ENCODE data around the gene NMU. TPM values are rescaled to one million over a fixed set of nuclear protein-coding genes. Genes with fewer than 3 reads are reported as not detected.

The NMU gene
- polyA plus RNA-seq, 1 of the 3 experiments (the other 2 are of a cell fraction): 0.66 TPM

GRCh38 chr4:55571806-55572205 is 64.3 kb downstream of the NMU start:
- H4K20me1 ChIP-seq (ENCODE audit: insufficient read depth): no peaks in the 10 kb centered on the region
- no peak for DNase-seq
- CTCF ChIA-PET: no interaction called here
- H3F3A ChIP-seq (replicated peaks; ENCODE audit: insufficient read depth): no peaks in the 10 kb centered on the region
- WGBS (ENCODE audit: low lambda C conversion rate): 55% methylated on average over 3 of the region's 3 CpGs
- H3K4me3 ChIP-seq (ENCODE audit: low read depth in 2 of 2, low read length in 1 of 2): no peak overlapping the region
- H2AFZ ChIP-seq (ENCODE audit: low read depth): no peak overlapping the region
- no peaks in the 10 kb centered on the region for H3K79me2 ChIP-seq (ENCODE audit: insufficient read depth)
- POLR2A ChIA-PET: no interaction called here
- no peaks in the 10 kb centered on the region for H3K27me3 ChIP-seq (ENCODE audit: insufficient read depth)
- H3K4me2 ChIP-seq: no peak overlapping the region
- TF ChIP-seq CTCF (IDR thresholded peaks at IDR 0.05) (no peak), USF1 (IDR thresholded peaks at IDR 0.05; ENCODE audit: borderline replicate concordance, low read depth) (no peak), PBX3 (IDR thresholded peaks at IDR 0.05) (no peak), NFIC (IDR thresholded peaks at IDR 0.05; ENCODE audit: borderline replicate concordance) (no peak), NRF1 (IDR thresholded peaks at IDR 0.05; ENCODE audit: low read depth, low read length) (no peak), FOXM1 (IDR thresholded peaks at IDR 0.05; ENCODE audit: low read depth) (no peak), FOSL2 (IDR thresholded peaks at IDR 0.05; ENCODE audit: borderline replicate concordance, low read depth) (no peak), JUND (IDR thresholded peaks at IDR 0.05) (no peak), MAX (IDR thresholded peaks at IDR 0.05; ENCODE audit: low read depth) (no peak)
- H3K9me2 ChIP-seq: no peaks in the 10 kb centered on the region
- no peaks in the 10 kb centered on the region for H3K36me3 ChIP-seq (replicated peaks in 1 of 2; ENCODE audit: control insufficient read depth in 1 of 2, insufficient read depth in 2 of 2, low read length in 1 of 2)
- H3K9me3 ChIP-seq: 0 out of 2 replicates have a peak, but pooled peaks cover 7% of the 10 kb centered on the region
- no peaks in the 10 kb centered on the region for H3K4me1 ChIP-seq (ENCODE audit: control insufficient read depth in 1 of 2, insufficient read depth in 2 of 2, low read depth in 1 of 2, low read length in 1 of 2)
- no peak overlapping the region for H3K27ac ChIP-seq (ENCODE audit: low read depth in 2 of 2, low read length in 1 of 2)
- H3K9ac ChIP-seq: no peak overlapping the region

- H3K27me3 ChIP-seq (ENCODE audit: insufficient read depth): no peaks in the 10 kb centered on the region
- H3K36me3 ChIP-seq (replicated peaks in 1 of 2; ENCODE audit: control insufficient read depth in 1 of 2, insufficient read depth in 2 of 2, low read length in 1 of 2): no peaks in the 10 kb centered on the region
- H3K9me2 ChIP-seq: no peaks in the 10 kb centered on the region
- no peaks in the 10 kb centered on the region for H3K4me1 ChIP-seq (ENCODE audit: control insufficient read depth in 1 of 2, insufficient read depth in 2 of 2, low read depth in 1 of 2, low read length in 1 of 2)
- no peaks in the 10 kb centered on the region for H4K20me1 ChIP-seq (ENCODE audit: insufficient read depth)
- H3K4me2 ChIP-seq: no peak overlapping the region
- H3K27ac ChIP-seq (ENCODE audit: low read depth in 2 of 2, low read length in 1 of 2): no peak overlapping the region
- H2AFZ ChIP-seq (ENCODE audit: low read depth): no peak overlapping the region
- no peaks in the 10 kb centered on the region for H3K9me3 ChIP-seq
- DNase-seq: no peak
- CTCF ChIA-PET: interaction anchor here (1.5 kb wide), 1 partner anchor 14 kb away, joined by 3 read pairs; no protein-coding TSS in a partner anchor
- no peaks in the 10 kb centered on the region for H3F3A ChIP-seq (replicated peaks; ENCODE audit: insufficient read depth)
- WGBS (ENCODE audit: low lambda C conversion rate): 30% methylated on average over 1 of the region's 1 CpG
- POLR2A ChIA-PET: no interaction called here
- TF ChIP-seq FOSL2 (IDR thresholded peaks at IDR 0.05; ENCODE audit: borderline replicate concordance, low read depth): no peak
- no peak for TF ChIP-seq TEAD4 (IDR thresholded peaks at IDR 0.05; ENCODE audit: borderline replicate concordance, insufficient read depth)
- no peaks in the 10 kb centered on the region for H3K79me2 ChIP-seq (ENCODE audit: insufficient read depth)
- H3K4me3 ChIP-seq (ENCODE audit: low read depth in 2 of 2, low read length in 1 of 2): no peak overlapping the region
- no peak overlapping the region for H3K9ac ChIP-seq
Measured at GRCh38 chr4:55568905-55569504, 67.1 kb downstream of the NMU start.
